Measurements from ENCODE around the gene SPI1. TPM values are rescaled to one million over a fixed set of nuclear protein-coding genes. Genes with fewer than 3 reads are reported as not detected.

Gene SPI1
- polyA plus RNA-seq, 1 donor (not counting 4 experiments of a cell fraction or from before 2014, with no cell fraction given): not detected

GRCh38 chr11:47413908-47414684 is 35.7 kb upstream of the SPI1 start:
- H3K36me3 ChIP-seq (ENCODE audit: control insufficient read depth in 2 of 2, extremely low read depth in 1 of 2, insufficient read depth in 2 of 2, low read length in 2 of 2): peaks cover 30 to 49% of the 10 kb centered on the region in 2 experiments
- dilution Hi-C loops (cut with MboI; ENCODE audit: extremely low pct_ligation_motif_present, low sequenced_read_pairs): no loop called here
- H3K9ac ChIP-seq (ENCODE audit: control insufficient read depth, extremely low read depth, insufficient read depth, low read length): no peak overlapping the region
- no peak overlapping the region for H2AFZ ChIP-seq (ENCODE audit: control insufficient read depth, low read length)
- H3K9me1 ChIP-seq (ENCODE audit: control insufficient read depth, extremely low read depth, insufficient read depth, low read length): no peaks in the 10 kb centered on the region
- peaks cover 25% of the 10 kb centered on the region for H3K79me2 ChIP-seq (ENCODE audit: control insufficient read depth, insufficient read depth, low read length)
- FAIRE-seq (no peak), DNase-seq (ENCODE audit: low read depth, low spot score) (no peak)
- H3K27ac ChIP-seq (ENCODE audit: control insufficient read depth, insufficient read depth, low read length): no peak overlapping the region
- no peak overlapping the region for H3K4me2 ChIP-seq (ENCODE audit: control insufficient read depth, extremely low read depth, insufficient read depth, low read depth, low read length)
- no peaks in the 10 kb centered on the region for H3K9me3 ChIP-seq (ENCODE audit: control insufficient read depth, low read depth, low read length)
- peaks cover 33% of the 10 kb centered on the region for H3K4me1 ChIP-seq (ENCODE audit: control insufficient read depth, extremely low read depth, insufficient read depth, low read length)
- H4K20me1 ChIP-seq (ENCODE audit: control insufficient read depth, extremely low read depth, insufficient read depth, low read length): peaks cover 7% of the 10 kb centered on the region
- no peak overlapping the region for H3K4me3 ChIP-seq (ENCODE audit: control insufficient read depth in 2 of 3, extremely low read depth in 1 of 3, insufficient read depth in 2 of 3, low read depth in 1 of 3, low read length in 3 of 3)
- no peak for TF ChIP-seq EZH2 (IDR thresholded peaks at IDR 0.05; ENCODE audit: low read length)
- no peak for TF ChIP-seq CTCF (optimal IDR thresholded peaks at IDR 0.05 in 1 of 3, IDR thresholded peaks at IDR 0.05 in 1 of 3, conservative IDR thresholded peaks at IDR 0.05 in 1 of 3; ENCODE audit: extremely low read depth in 1 of 3, insufficient read depth in 2 of 3, low read length in 3 of 3)
- no peaks in the 10 kb centered on the region for H3K27me3 ChIP-seq (ENCODE audit: control insufficient read depth, extremely low read depth, insufficient read depth, low read length)

GRCh38 chr11:47413351-47413750 is 35.0 kb upstream of the SPI1 start:
- H3K4me3 ChIP-seq (ENCODE audit: control insufficient read depth in 2 of 3, extremely low read depth in 1 of 3, insufficient read depth in 2 of 3, low read depth in 1 of 3, low read length in 3 of 3): no peak overlapping the region
- H4K20me1 ChIP-seq (ENCODE audit: control insufficient read depth, extremely low read depth, insufficient read depth, low read length): peaks cover 7% of the 10 kb centered on the region
- dilution Hi-C loops (cut with MboI; ENCODE audit: extremely low pct_ligation_motif_present, low sequenced_read_pairs): no loop called here
- H3K4me1 ChIP-seq (ENCODE audit: control insufficient read depth, extremely low read depth, insufficient read depth, low read length): peaks cover 33% of the 10 kb centered on the region
- H2AFZ ChIP-seq (ENCODE audit: control insufficient read depth, low read length): no peak overlapping the region
- no peaks in the 10 kb centered on the region for H3K27me3 ChIP-seq (ENCODE audit: control insufficient read depth, extremely low read depth, insufficient read depth, low read length)
- FAIRE-seq (no peak), DNase-seq (ENCODE audit: low read depth, low spot score) (no peak)
- no peak overlapping the region for H3K4me2 ChIP-seq (ENCODE audit: control insufficient read depth, extremely low read depth, insufficient read depth, low read depth, low read length)
- no peaks in the 10 kb centered on the region for H3K9me3 ChIP-seq (ENCODE audit: control insufficient read depth, low read depth, low read length)
- H3K36me3 ChIP-seq (ENCODE audit: control insufficient read depth in 2 of 2, extremely low read depth in 1 of 2, insufficient read depth in 2 of 2, low read length in 2 of 2): peaks cover 25 to 42% of the 10 kb centered on the region in 2 experiments
- no peak for TF ChIP-seq CTCF (optimal IDR thresholded peaks at IDR 0.05 in 1 of 3, IDR thresholded peaks at IDR 0.05 in 1 of 3, conservative IDR thresholded peaks at IDR 0.05 in 1 of 3; ENCODE audit: extremely low read depth in 1 of 3, insufficient read depth in 2 of 3, low read length in 3 of 3)
- no peak for TF ChIP-seq EZH2 (IDR thresholded peaks at IDR 0.05; ENCODE audit: low read length)
- peaks cover 29% of the 10 kb centered on the region for H3K79me2 ChIP-seq (ENCODE audit: control insufficient read depth, insufficient read depth, low read length)
- no peak overlapping the region for H3K9ac ChIP-seq (ENCODE audit: control insufficient read depth, extremely low read depth, insufficient read depth, low read length)
- no peak overlapping the region for H3K27ac ChIP-seq (ENCODE audit: control insufficient read depth, insufficient read depth, low read length)
- H3K9me1 ChIP-seq (ENCODE audit: control insufficient read depth, extremely low read depth, insufficient read depth, low read length): no peaks in the 10 kb centered on the region

Measured in keratinocyte (primary cell).